ENCODE data around the gene DNMT3A.

DNMT3A gene

GRCh38 chr2:25197336-25198208, 144.2 kb downstream of the DNMT3A start:
- Mint-ChIP-seq H3K27ac (no peak overlapping the region), H3K4me1 (ENCODE audit: low read depth) (peaks cover 15% of the 10 kb centered on the region), H3K9me3 (ENCODE audit: low read depth) (no peaks in the 10 kb centered on the region), H3K36me3 (no peaks in the 10 kb centered on the region), H3K27me3 (no peaks in the 10 kb centered on the region), H3K4me3 (no peak overlapping the region)

GRCh38 chr2:25194576-25195122, 147.1 kb downstream of the DNMT3A start:
- no peaks in the 10 kb centered on the region for H3K9me3 Mint-ChIP-seq (ENCODE audit: low read depth)
- H3K27me3 Mint-ChIP-seq, result no peaks in the 10 kb centered on the region
- H3K4me1 Mint-ChIP-seq (ENCODE audit: low read depth), result peaks cover 5% of the 10 kb centered on the region
- no peak overlapping the region for H3K27ac Mint-ChIP-seq
- H3K4me3 Mint-ChIP-seq, result no peak overlapping the region
- H3K36me3 Mint-ChIP-seq, result no peaks in the 10 kb centered on the region

DNA sequence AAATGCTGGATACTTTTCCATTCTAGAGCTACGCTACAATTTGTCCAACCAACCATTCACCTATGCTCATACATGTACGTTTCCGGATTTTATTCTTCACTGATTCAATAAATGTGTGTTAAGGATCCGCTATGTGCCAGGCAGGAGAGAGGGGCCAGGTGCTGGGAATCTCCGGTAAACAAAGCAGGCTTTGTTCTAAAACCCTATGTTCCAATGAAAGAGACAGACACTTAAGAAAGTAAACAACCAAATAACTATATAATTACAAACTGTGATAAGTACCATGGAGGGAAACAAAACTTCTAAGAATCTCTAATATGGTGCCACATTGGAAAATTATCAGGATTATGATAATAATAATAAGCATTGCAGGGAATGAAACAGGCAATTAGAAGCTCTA, 151.2 kb downstream of the DNMT3A start:
- H3K4me1 Mint-ChIP-seq (ENCODE audit: low read depth), result no peaks in the 10 kb centered on the region

GRCh38 chr2:25188405-25188804, 153.3 kb downstream of the DNMT3A start:
- no peaks in the 10 kb centered on the region for H3K9me3 Mint-ChIP-seq (ENCODE audit: low read depth)
- H3K4me1 Mint-ChIP-seq (ENCODE audit: low read depth), result no peaks in the 10 kb centered on the region
- peaks cover 2% of the 10 kb centered on the region for H3K27me3 Mint-ChIP-seq
- H3K36me3 Mint-ChIP-seq, result no peaks in the 10 kb centered on the region
- no peak overlapping the region for H3K4me3 Mint-ChIP-seq
- H3K27ac Mint-ChIP-seq, result no peak overlapping the region

More for the DNA sequence above, 151.2 kb downstream of the DNMT3A start:
- no peaks in the 10 kb centered on the region for H3K9me3 Mint-ChIP-seq (ENCODE audit: low read depth)
- no peaks in the 10 kb centered on the region for H3K36me3 Mint-ChIP-seq
- H3K27ac Mint-ChIP-seq, result no peak overlapping the region
- no peak overlapping the region for H3K4me3 Mint-ChIP-seq
- peaks cover 2% of the 10 kb centered on the region for H3K27me3 Mint-ChIP-seq

- Mint-ChIP-seq H3K9me3 (ENCODE audit: low read depth) (no peaks in the 10 kb centered on the region), H3K4me1 (ENCODE audit: low read depth) (no peaks in the 10 kb centered on the region), H3K27ac (no peak overlapping the region), H3K27me3 (peaks cover 2% of the 10 kb centered on the region), H3K36me3 (no peaks in the 10 kb centered on the region), H3K4me3 (no peak overlapping the region)
These were observed 153.9 kb downstream of the DNMT3A start for GRCh38 chr2:25187729-25188350.

- Mint-ChIP-seq H3K27me3 (peaks cover 2% of the 10 kb centered on the region), H3K4me1 (ENCODE audit: low read depth) (no peaks in the 10 kb centered on the region), H3K27ac (no peak overlapping the region), H3K9me3 (ENCODE audit: low read depth) (no peaks in the 10 kb centered on the region), H3K4me3 (no peak overlapping the region), H3K36me3 (no peaks in the 10 kb centered on the region)
These were observed 157.5 kb downstream of the DNMT3A start for GRCh38 chr2:25184254-25184653.

GRCh38 chr2:25178976-25179375, 162.7 kb downstream of the DNMT3A start:
- H3K9me3 Mint-ChIP-seq (ENCODE audit: low read depth), result no peaks in the 10 kb centered on the region
- no peak overlapping the region for H3K4me3 Mint-ChIP-seq
- H3K4me1 Mint-ChIP-seq (ENCODE audit: low read depth), result no peaks in the 10 kb centered on the region
- no peaks in the 10 kb centered on the region for H3K36me3 Mint-ChIP-seq
- no peak overlapping the region for H3K27ac Mint-ChIP-seq
- peaks cover 1% of the 10 kb centered on the region for H3K27me3 Mint-ChIP-seq

All from activated naive CD8-positive, alpha-beta T cell (primary cell).